GM18520 (cell line): Measurements from ENCODE around the gene TICAM1.
"Not testable (repeated sequence)": the region's sequence is repeated elsewhere in the genome, so short reads cannot be mapped to it uniquely, and the experiment has no call there.

Experiments
- ATAC-seq: cut with Tn5 transposase; IDR thresholded peaks from one replicate; pipeline ENCODE4 v1.9.1; 2021; ENCODE audit not compliant: unreplicated experiment

The TICAM1 gene

DNA sequence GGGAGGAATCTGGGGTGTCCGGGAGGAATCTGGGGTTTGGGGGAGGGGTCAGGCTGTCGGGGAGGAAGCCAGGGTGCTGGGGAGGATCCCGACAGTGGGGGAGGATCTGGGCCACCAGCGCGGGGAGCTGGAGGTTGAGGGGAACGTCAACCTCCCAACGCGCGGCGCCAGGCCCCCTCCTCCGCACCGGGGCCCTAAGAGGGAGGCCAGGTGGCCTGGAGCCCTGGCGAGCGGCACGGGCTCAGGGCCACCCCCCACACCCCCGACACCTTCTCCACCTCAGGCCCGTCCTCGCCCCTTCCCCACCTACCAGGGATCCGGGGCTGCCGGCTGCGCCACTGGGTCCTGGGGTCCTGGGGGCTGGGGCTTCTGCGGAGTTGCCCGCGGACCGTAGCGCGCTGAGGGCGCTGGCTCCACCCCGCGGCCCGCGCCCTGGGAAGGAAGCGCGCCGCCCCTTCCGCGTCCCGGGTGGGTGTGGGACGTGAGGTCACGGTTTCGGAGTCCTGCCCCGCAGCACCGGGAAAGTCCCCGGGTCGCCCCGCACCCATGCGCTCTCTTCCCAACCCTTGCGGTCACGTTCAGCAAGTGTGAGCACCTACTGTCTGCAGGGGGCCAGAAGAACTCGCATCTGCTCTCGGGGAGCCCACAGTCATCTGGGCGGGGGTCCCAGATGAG is at the start of gene TICAM1:
TSS of gene TICAM1 (minus strand) at position 409 of the 675 bp plus-strand sequence. CDS start 13,335 bp downstream, outside the sequence.
- peak; percentile 60 for ATAC-seq

DNA sequence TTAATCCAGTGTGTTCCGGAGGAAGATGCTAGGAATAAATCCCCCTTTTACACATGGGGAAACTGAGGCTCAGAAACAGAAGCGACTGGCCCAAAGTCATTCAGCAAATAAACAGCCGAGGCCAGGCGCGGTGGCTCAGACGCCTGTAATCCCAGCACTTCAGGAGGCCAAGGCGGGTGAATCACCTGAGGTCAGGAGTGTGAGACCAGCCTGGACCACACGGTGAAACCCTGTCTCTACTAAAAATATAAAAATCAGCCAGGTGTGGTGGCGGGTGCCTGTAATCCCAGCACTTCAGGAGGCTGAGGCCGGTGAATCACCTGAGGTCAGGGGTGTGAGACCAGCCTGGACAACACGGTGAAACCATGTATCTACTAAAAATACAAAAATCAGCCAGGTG is 47.5 kb upstream of the TICAM1 start:
- no peak for ATAC-seq

DNA sequence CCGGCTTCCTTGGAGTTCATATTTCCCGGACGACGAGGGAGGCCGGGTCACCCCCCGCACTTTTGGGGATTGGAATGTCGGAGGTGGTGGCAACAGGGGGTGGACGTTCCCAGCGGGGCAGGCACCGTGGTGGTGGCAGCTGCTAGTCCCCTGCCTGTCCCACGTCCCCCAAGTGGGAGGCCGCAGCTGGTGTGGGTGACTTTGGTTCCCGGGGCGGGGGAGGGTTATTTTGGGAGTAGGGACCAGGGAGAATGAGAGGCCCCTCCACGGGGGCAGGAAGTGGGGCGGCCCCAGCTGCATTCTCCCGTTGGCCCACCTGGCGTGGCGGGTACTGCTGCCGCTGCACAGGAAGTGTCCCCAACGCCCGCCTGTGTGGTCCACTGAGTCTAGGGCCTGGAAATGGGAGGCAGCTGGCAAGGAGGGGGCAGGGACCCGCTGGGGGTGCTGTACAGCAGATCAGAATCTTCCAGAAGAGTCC is 47.0 kb upstream of the TICAM1 start:
- no peak for ATAC-seq

DNA sequence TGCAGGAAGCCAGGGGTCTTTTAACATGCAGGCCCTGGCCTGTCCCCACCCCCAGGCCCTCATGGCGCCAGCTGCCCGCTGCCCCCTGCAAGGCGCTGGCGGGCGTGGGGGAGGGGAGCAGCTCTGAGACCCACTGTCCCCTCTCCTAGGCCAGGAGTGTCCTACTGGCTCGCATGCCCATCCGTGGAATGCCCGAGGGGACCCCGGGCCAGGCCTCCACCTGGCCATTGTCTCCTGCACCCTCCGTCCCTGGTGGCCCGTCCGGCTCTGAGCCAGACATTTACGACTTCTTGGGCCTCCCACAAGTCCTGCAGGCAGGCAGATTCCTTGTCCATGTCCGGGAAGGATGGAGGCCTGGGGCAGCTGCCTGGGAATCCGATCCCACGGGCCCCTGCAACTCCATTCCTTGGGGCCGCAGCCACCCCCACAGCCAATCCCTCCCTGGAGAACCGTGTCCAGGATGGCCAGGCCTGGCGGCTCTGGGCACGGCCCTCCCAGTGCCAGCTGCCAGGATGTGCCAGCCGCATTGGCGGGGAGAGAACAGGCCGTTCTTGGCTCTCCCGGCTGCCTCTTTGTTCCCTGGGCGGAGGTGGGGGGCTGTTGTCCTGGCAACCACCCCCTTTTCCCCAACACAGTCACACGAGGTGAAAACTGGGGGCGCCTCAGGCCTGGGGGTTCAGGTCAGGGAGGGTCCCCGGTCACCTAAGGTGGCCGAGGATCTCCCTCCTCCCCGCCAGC is 46.4 kb upstream of the TICAM1 start:
- no peak for ATAC-seq

DNA sequence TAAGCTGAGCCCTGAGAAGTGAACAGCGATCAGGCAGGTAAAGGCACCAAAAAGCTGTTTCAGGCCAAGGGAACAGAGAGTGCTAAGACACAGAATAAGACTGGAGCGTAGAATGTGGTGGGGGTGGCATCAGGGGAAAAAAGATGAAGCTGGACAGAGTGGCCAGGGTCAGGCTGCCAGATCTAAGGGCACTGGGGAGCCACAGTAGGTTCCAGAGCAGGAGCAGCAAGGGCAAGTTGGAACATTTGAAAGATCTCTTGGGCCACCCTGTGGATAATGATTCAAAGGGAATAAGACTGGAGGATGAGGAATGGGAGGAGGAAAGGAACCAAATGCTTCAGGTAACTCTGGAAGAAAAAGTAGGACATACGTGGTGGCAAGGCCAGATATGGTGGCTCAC is 42.4 kb upstream of the TICAM1 start:
- ATAC-seq: no peak

DNA sequence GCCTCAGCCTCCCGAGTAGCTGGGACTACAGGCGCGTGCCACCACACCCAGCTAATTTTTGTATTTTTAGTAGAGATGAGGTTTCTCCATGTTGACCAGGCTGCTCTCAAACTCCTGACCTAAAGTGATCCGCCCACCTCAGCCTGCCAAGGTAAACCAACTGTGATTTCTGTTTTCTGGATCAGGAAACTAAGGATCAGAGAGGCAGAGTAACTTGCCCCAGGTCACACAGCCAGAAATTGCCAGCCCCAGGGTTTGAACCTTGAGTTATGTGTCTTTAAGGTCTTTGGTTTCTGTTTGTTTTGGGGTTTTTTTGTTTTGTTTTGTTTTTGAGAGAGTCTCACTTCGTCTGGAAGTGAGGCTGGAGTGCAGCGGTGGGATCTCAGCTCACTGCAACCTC is 40.2 kb upstream of the TICAM1 start:
- no peak for ATAC-seq

DNA sequence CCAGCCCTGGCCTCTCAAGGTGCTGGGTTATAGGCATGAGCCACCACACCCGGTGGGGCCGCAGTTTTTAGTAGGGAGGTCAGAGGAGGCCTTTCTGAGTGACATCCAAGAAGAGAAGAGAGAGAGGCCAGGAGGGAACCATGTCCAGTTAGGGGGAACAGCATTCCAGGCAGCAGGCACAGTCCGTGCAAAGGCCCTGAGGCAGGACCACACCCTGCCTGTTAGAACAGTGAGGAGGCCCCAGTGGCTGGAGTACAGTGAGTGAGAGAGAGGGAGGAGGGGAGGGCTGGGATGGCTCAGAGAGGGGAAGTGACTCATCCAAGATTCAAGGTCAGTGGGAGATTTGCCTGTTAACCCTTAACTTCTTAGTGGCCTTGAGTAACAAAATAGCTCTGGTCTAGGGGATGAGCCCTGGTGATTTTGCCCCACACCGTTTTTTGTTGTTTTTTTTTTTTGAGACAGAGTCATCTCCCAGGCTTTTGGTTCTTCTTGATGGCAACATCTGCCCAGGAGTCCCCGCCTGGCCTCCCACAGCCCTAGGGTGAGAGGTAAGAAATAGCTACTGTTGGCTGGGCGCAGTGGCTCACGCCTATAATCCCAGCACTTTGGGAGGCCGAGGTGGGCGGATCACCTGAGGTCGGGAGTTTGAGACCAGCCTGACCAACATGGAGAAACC is 38.7 kb upstream of the TICAM1 start:
- no peak for ATAC-seq

DNA sequence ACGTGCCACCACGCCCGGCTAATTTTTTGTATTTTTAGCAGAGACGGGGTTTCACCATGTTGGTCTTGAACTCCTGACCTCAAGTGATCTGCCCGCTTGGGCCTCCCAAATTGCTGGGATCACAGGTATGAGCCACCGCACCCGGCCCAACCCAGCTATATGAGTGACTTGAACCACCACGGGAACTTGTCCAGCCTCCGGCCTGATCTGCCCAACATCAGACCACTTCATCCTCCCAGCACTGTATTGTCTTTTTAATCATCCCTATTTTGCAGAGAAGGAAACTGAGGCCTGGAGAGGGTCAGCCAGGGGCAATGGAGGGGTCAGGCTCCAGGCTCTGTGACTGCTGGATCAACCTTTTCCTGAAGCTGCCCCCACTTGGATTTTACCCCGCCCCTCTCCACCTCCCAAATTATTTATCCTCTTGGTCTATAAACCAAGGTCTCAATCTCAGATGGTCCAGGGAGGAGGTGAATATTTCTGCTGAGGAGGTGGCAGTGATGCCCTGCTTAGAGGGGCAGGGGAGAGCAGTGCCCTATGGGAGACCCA is 36.8 kb upstream of the TICAM1 start:
- no peak for ATAC-seq

DNA sequence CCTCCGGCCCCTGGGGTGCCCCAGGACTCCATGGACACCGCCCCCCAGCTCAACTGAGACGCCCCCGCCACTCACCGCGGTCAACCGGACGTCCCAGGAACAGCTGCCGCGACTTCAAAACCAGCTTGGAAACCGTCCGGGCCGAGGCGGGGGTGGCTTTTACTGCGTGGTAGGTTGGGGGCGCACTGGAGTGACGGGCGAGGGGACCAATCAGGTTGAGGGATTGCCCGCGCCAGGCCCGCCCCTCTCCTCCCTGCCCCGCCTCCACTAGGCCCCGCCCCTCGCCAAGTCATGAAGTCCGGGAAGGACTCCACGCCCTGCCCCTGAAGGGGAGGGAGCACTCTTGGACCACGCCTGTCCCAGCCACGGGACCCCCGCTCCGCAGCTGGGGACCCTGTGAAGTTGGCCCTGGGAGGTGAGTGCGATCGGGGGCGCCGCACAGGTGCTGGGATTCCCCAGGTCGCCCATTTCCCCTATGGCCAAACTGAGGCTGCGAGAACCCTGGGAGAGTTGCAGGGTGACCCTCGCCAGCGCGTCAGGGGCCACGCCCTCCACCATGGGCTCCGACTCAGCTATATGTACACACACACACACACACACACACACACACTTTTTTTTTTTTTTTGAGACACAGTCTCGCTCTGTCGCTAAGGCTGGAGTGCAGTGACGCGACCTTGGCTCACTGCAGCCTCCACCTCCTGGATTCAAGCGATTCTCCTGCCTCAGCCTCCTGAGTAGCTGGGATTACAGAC is 36.2 kb upstream of the TICAM1 start, which contains the start of gene PLIN3:
TSS of gene PLIN3 (minus strand) at position 134 of the 752 bp plus-strand sequence. CDS start 6,273 bp downstream, outside the sequence.
- peak; percentile 69 for ATAC-seq

DNA sequence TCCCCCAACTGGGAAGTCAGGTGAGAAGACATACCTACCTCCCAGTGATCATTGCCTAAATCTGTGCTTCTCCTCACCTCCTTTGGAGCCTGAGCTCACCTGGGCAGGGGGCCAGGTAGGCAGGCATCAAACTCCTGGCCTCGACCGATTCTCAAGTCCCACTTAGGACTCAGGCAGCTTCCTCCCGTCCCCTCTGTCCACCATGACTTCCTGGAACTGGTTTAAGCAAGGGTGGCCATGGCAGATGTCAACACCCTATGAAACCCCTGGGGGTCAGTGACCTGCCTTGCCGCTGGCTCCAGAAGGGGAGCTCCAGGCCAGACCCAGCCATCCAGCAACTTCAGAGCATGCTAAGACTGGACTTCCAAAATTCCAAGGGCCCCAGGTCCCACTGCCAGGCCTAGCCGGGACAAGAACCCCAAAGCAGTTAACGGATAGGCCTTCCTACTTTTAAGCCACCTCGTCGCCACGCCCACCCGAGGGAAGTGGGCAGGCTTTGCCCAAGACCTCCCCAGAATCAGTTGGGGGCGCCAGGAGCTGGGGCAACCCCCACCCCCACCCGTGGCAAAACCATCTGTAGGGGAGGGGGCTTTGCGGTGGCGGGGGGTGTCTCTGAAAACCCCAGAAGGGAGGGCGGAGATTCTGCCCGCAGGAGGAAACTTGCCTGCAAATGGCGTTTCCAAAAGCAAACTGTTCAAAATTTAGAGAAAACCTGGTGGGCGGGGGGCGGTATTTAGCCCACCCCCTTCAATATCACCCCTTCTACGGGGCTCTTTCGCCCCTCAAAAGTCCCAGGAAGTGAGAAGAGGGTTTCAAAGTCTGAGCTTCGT is 35.3 kb upstream of the TICAM1 start:
- no peak for ATAC-seq

DNA sequence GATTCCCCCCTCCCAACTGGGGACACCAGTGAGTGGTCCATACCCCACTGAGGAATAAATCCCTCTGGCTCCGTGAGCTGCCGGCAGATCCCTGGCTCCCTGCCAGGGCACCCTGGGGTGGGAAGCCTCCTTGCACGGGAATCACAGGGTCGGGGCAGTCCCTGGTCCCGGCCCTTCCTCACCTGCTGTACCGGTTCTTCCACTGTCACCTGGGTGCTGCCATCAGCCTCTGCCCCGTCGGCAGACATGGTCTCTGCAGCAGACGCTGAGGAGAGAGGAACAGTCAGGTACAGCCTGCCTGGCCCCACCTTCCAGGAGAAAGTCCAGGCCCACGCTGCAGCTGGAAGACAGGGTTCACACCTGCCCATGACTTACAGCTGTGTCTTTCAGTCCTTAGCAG is 29.6 kb upstream of the TICAM1 start:
- ATAC-seq: no peak

DNA sequence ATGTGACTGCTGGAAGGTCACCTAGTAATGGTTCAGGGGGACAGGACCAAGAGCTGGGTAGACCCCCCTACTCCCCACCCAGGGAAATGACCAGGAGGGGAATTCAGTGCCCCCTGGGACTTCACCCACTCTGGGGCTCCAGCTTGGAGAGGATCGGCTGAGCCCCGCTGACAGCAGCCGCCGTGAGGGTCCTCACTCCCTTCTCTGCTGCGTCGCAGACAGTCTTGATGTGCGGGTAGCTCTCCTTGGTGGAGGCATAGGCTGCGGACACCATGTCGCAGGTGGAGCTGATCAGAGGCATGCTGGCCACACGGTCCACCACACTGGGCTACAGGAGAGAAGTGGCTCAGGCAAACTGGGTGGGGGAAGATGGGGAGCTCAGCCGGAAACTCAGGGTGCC is 28.2 kb upstream of the TICAM1 start:
- no peak for ATAC-seq

DNA sequence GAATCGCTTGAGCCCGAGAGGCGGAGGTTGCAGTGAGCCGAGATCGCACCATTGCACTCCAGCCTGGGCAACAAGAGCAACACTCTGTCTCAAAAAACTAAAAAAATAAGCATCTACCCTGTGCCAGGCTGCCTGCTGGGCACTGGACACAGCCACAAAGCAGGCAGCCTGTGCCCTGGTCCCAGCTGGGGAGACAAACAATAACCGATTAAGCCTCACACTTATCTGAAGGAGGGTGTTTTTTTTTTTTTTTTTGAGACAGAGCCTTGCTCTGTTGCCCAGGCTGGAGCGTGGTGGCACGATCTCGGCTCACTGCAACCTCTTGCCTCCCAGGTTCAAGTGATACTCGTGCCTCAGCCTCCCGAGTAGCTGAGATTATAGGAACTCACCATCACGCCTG is 25.0 kb upstream of the TICAM1 start:
- ATAC-seq: not testable (repeated sequence)

DNA sequence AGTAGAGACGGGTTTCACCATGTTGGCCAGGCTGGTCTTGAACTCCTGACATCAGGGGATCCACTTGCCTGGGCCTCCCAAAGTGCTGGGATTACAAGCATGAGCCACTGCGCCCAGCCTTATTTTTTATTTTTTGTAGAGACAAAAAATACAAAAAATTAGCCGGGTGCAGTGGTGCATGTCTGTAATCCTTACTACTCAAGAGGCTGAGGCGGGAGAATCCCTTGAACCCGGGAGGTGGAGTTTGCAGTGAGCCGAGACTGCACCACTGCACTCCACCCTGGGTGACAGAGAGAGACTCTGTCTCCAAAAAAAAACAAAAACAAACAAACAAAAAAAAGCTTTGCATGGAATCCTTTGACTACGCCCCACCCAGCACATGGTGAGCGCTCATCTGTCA is 22.0 kb upstream of the TICAM1 start:
- ATAC-seq: not testable (repeated sequence)

DNA sequence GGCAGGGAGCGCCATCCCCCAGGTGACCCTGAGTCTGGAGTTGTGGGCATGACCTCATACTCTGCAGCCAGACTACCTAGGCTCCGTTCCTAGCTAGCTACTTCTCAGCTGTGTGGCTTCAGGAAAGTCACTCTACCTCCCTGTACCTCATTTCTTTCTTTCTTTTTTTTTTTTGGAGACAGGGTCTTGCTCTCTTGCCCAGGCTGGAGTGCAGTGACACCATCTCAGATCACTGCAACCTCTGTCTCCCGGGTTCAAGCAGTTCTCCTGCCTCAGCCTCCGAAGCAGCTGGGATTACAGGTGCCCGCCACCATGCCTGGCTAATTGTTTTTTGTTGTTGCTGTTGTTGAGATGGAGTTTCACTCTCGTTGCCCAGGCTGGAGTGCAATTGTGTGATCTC is 21.0 kb upstream of the TICAM1 start:
- ATAC-seq: no peak

DNA sequence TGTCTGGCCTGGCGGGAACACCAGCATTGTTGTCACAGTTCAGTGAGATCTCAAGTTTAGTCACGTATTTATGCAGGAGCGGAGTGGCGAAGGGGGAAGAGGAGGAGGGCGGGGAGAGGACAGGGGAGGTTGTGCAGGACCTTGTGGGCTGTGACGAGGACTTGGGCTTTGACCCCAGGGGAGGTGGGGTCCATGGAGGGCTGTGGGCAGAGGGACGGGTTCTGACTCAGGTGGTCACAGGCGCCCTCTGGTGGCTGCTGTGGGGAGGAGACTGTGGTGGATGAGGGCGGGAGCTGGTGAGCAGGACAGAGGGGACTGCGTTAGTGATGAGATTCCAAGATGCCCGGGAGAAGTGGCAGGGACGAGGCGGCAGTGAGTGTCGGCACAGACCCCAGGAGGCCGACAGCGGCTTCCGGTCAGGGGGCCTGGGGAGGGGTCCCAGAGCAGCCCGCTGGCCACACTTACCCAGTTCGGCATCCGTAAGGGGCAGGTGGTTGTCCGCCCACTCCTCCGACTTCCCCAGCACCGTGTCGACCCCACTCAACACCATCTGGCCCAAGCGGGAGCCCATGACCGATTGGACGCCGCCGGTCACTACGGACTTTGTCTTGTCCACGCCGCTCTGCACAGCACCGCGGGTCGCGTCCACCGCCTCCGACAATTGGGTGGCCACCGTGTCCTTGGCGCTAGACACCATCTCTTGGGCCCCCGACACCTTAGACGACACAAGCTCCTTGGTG is 20.2 kb upstream of the TICAM1 start:
- no peak for ATAC-seq

DNA sequence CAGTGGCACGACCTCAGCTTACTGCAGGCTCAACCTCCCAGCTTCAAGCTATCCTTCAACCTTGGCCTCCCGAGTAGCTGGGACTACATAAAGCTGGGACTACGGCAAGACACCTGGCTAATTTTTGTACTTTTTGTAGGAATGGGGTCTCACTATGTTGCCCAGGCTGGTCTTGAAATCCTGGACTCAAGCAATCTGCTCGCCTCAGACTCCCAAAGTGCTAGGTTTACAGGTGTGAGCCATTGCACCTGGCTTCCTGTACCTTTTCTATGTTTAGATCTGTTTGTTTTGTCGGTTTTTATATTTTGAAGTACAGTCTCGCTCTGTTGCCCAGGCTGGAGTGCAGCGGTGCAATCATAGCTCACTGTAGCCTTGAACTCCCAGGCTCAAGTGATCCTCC is 17.5 kb upstream of the TICAM1 start:
- ATAC-seq: no peak

DNA sequence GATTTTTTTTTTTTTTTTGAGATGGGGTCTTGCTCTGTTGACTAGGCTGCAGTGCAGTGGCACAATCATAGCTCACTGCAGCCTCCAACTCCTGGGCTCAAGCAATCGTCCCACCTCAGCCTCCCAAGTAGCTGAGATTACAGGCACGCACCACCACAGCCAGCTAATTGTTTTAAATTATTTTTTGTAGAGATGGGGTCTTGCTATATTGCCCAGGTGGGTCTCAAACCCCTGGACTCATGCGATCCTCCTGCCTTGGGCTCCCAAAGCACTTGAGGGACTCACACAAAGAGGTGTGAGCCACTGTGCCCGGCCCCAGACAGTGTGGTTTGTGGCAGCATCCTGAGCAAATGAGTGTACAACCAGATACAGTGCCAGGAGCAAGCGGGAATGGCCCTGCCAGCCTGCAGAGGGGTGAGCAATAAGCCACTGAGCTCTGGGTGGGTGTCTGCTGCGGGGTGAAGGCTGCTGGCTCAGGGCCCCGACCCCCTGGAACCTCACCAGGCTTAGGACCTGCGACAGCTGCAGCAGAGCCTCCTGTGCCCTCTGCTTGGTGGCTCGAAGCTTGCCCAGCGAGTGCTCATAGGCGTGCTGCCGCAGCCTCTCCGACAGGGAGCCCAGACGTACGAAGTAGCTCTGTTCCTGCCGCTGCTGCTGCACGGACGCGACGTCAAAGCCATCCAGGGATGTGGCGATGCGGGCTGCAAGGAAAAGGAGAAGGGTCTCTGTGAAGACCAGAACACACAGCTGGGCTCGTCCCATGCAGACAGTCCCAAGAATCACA is 15.9 kb upstream of the TICAM1 start:
- ATAC-seq: no peak
